SK-N-SH treated with all-trans-retinoic acid at 6 μM for 48 hours (cell line): ENCODE data around the gene ILKAP.

Experiments used
- ARNTL ChIP-seq: fragments of 450-650 bp; formaldehyde crosslinking; IDR thresholded peaks from 2 replicates; pipeline ENCODE4 v1.5.0; 2020; ENCODE audit warnings: low read depth, mild to moderate bottlenecking, moderate library complexity, borderline replicate concordance
- BACH2 ChIP-seq: fragments of 250-450 bp; sonication (Bioruptor Pico); IDR thresholded peaks from 2 replicates; pipeline ENCODE4 v1.9.0; 2021; ENCODE audit warnings: mild to moderate bottlenecking, borderline replicate concordance
- ISL1 ChIP-seq: fragments of 250-450 bp; sonication (Bioruptor Pico); IDR thresholded peaks from 2 replicates; pipeline ENCODE4 v2.1.2; 2022; ENCODE audit warnings: mild to moderate bottlenecking, moderate library complexity
- RARB ChIP-seq: fragments of 250-450 bp; sonication (Bioruptor Pico); IDR thresholded peaks from 2 replicates; pipeline ENCODE4 v1.8.0; 2021; ENCODE audit warnings: mild to moderate bottlenecking, moderate library complexity
- SNAI2 ChIP-seq: fragments of 250-450 bp; sonication (Bioruptor Pico); IDR thresholded peaks from 2 replicates; pipeline ENCODE4 v1.5.0; 2020; ENCODE audit warnings: mild to moderate bottlenecking, moderate library complexity

DNA sequence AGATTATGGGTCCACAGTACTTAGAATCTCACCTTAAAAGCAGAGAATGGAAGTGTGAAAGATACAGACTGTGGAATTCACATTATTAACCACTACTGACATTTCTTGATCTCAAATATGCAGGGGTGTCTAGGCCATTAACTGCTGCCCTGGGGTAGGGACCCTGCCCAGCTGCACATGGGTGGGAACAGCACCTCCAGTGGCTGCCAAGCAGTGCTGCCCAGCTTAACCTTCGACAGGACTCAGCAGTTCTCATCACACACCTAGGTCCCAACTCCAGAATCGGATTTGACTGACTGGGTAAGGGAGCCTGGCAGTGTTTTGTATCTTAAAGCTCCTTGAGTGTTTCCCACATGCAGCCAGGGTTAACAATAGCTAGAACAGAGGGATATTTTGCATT is 29.8 kb downstream of the ILKAP start:
- TF ChIP-seq RARB (CRISPR knock-in tag) (no peak), BACH2 (CRISPR knock-in tag) (no peak), SNAI2 (no peak), ISL1 (CRISPR knock-in tag) (no peak), ARNTL (CRISPR knock-in tag) (no peak)
